Measurements from ENCODE around the gene FAM72D. TPM values are rescaled to one million over a fixed set of nuclear protein-coding genes. Genes with fewer than 3 reads are reported as not detected.
"Not testable (repeated sequence)": the region's sequence is repeated elsewhere in the genome, so short reads cannot be mapped to it uniquely, and the experiment has no call there.

The FAM72D gene
- total RNA-seq, 1 donor from 2014 or later = 3.4 TPM

DNA sequence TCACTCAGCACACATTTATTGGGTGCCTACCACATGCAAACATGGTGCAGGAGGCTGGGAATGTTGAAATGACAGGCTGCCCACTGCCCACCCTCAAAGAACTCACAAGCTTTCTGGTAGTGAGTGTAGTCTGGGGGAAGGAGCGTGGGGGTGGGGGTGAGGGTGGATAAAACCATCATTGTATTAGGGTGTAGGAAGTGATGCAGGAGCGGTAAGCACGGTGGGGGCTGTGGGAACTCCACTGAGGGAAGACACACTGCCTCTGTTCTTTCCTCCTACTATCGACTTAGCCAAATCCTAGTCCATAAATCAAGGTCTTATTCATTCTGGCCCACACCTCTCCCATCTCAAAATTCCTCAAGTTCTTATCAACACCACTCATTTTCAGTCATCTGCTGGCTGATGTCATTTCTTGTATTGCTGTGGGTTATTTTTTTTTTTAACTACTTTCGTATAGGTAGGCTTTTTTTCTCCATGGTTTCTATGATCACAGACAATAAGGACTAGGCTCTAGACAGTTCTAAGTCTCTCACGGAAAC lies 21.7 kb upstream of the FAM72D start:
- H3K27ac Mint-ChIP-seq; H3K4me1 Mint-ChIP-seq (ENCODE audit: unreplicated experiment); H3K27me3 Mint-ChIP-seq; H3K4me3 Mint-ChIP-seq; H3K9me3 Mint-ChIP-seq; DNase-seq (ENCODE audit: extremely low spot score, unreplicated experiment); H3K36me3 Mint-ChIP-seq: not testable (repeated sequence)

DNA sequence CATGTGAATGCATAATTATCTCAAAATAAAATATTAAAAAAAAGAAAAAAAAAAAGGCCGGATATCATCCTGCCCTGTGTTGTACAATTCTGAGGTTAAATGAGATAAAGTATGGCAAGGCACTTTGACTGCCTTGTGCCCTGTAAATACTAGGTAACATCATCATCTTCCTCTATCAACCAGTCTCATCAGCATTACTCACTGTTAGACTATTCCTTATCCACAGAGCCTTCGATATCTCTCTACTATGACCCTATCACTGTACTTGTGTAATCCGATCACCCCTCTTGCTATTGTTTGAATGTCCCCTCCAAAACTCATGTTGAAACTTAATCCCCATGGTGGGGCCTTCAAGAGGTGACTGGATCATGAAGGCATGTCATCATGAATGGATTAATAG lies 18.9 kb upstream of the FAM72D start:
- not testable (repeated sequence) for H3K27me3 Mint-ChIP-seq; DNase-seq (ENCODE audit: extremely low spot score, unreplicated experiment); H3K4me1 Mint-ChIP-seq (ENCODE audit: unreplicated experiment); H3K36me3 Mint-ChIP-seq; H3K4me3 Mint-ChIP-seq; H3K27ac Mint-ChIP-seq; H3K9me3 Mint-ChIP-seq

DNA sequence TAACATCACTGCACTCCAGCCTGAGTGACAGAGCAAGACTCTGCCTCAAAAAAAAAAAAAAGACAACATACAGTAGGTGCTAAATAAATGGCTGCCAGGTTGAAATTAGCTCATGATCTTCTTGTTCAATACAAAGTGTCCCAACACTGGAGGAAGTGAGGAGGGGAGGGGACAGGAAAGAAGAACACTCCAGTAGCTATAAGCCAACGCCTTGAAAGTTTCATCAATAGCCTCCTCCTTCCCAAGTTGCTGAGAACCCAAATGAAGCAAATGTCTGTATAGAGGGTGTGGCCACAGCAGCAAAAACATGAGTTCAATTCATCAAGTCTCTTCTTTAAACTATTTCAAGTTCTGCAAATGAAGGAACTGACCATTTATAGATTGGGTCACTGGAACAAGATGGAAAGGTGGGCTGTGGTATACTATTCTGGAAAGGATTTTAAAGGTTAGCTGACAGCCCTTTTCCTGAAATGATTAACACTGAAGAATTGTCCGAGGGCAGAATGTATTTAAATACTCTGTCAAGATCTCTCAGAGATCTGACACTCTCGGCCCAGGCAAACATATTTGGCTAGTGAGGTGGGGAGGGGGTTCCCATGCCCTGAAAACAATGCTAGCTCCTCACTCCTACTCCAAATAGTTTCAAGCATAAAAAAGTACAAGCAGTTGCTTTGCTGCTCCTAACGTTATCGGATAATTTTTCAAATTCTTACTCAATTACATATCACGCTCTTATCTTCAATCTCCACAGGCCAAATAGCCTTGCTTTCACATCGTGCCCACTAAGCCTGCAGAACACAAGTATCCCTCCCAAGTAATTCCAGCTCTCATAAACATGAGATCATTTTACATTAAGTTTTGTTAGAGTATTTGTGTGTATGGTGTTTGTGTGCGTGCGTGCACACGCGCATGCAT lies 17.6 kb upstream of the FAM72D start:
- H3K9me3 Mint-ChIP-seq; H3K4me1 Mint-ChIP-seq (ENCODE audit: unreplicated experiment); H3K27me3 Mint-ChIP-seq; H3K27ac Mint-ChIP-seq; H3K4me3 Mint-ChIP-seq; DNase-seq (ENCODE audit: extremely low spot score, unreplicated experiment); H3K36me3 Mint-ChIP-seq: not testable (repeated sequence)

DNA sequence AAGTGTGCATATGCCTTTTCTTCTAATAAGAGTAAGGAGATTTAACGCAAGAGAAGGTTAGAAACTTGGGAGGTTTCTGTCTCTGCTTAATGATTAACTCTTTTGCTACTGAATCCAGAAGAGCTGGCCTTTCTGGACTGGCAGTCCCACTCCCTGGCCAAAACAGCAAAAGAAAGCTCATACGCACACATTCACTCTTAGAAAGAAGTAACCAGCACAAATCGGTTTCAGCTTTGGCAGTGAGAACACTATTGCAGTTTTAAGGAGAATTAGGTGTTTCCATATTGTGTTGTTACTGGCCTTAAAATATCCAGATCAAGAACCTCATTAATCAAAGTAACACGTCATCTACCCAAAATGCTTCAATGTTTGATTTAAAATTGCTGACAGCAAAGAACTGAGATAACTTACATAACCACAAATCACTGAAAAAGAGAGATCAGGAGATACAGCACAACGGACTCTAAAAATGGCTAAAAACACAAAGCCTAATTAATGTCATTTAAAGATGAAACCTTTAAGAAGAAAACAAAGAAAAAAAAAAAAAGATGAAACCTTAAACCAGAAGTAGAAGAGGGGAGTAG lies 16.9 kb upstream of the FAM72D start:
- H3K27ac Mint-ChIP-seq; H3K9me3 Mint-ChIP-seq; H3K36me3 Mint-ChIP-seq; H3K27me3 Mint-ChIP-seq; H3K4me1 Mint-ChIP-seq (ENCODE audit: unreplicated experiment); DNase-seq (ENCODE audit: extremely low spot score, unreplicated experiment); H3K4me3 Mint-ChIP-seq: not testable (repeated sequence)

DNA sequence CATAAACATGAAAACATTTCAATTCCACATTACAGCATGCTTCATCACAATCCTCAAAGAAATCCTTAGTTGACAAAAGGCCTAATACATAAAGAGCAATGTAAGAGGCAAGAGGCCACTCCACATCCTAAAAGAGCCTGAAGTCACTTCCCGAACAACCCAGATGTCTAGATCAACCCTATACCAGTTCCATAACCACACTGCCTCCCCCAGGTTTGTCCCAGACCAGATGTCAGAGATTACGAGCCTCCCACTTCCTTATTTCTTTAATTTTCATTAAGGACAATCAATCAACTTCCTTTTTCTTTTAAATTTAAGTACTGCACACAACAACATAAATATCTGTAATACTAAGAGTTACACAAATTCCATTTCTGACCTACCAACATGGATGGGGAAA lies 16.0 kb upstream of the FAM72D start:
- not testable (repeated sequence) for H3K36me3 Mint-ChIP-seq; H3K9me3 Mint-ChIP-seq; H3K27me3 Mint-ChIP-seq; DNase-seq (ENCODE audit: extremely low spot score, unreplicated experiment); H3K27ac Mint-ChIP-seq; H3K4me3 Mint-ChIP-seq; H3K4me1 Mint-ChIP-seq (ENCODE audit: unreplicated experiment)

DNA sequence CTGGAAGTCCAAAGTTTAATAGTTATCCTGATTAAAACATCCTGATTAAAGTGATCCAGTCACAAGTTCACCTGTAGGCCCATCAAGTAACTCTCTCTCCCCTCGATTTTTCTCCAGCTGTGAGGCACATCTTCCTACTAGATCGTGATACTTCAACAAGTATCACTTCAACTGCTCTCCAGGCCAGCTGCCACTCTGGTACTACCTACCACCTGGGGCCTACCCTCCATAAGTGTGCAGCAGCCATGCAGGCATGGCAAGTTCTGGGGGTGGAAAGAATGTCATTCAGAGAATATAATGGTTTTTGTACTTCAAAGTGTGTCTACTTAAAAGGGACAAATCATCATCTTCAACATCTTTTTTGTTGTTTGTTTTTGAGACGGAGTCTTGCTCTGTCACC lies 15.6 kb upstream of the FAM72D start:
- not testable (repeated sequence) for H3K4me1 Mint-ChIP-seq (ENCODE audit: unreplicated experiment); DNase-seq (ENCODE audit: extremely low spot score, unreplicated experiment); H3K27me3 Mint-ChIP-seq; H3K36me3 Mint-ChIP-seq; H3K4me3 Mint-ChIP-seq; H3K9me3 Mint-ChIP-seq; H3K27ac Mint-ChIP-seq

DNA sequence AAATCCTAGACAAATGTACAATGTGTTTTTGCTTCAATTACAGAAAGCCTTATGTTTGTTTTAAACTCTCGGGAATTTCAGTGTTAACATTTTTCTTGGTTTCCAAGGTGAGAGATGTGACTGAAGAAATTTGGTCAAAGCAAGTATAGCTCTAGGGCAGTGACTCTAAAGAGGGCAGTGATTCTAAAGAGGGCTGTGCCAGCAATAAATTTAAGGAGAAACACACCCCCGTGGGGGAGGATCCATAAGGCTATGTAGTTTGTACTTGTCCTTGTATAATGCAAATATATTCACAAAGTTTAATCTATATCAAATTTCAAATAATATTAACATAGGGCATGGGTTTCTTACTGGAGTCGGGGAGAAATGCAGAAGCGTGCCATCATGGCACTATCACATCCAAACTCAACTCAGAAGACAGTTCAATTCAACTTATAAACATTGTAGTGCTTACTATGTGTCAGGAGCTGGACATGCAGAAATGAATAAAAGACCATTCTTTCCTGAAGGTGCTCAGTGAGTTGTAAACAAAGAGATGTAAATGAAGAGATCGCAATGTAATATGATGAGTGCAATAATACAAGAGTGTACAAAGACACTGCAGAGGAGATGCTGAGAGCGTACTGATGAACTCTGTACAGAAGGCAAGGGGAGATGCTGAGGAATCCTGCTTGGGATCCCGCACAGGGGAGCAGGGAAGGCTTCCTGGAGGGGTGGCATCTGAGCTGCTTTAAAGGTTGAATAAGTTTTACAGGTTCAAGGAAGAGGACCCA lies 13.1 kb upstream of the FAM72D start:
- H3K27ac Mint-ChIP-seq; H3K9me3 Mint-ChIP-seq; H3K36me3 Mint-ChIP-seq; H3K27me3 Mint-ChIP-seq; H3K4me3 Mint-ChIP-seq; DNase-seq (ENCODE audit: extremely low spot score, unreplicated experiment); H3K4me1 Mint-ChIP-seq (ENCODE audit: unreplicated experiment): not testable (repeated sequence)

DNA sequence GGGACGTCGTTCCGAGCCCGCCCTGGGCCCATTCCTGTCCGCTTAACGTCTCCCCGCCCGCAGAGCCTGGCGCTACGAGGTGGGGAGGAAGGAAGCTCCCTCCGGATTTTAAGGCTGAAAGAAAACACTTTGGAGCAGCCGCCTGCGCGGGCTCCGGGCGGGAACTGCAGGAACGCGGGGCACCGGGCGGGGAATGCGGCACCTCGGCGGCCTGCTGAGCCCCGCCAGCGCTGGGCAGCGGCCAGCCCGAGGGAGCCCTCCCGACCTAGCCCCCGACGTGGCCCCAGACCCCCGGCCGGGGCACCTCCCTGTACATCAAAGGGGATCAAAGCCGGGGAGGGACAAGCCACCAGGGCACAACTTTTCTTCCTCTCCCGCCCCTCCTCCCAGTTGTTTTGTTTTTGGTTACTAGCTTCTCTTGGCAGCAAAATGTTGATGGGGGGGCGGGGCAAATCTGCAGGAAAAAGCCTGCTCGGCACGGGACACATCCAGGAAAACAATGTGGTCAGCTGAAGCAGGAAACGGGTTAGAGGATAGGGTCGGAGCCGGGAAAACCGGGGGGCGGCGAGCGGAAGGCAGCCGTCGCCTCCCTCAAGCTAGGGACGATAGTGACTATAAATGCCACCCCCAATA lies 2.1 kb upstream of the FAM72D start:
- H3K9me3 Mint-ChIP-seq; H3K36me3 Mint-ChIP-seq; H3K4me1 Mint-ChIP-seq (ENCODE audit: unreplicated experiment); H3K27me3 Mint-ChIP-seq: not testable (repeated sequence)
- DNase-seq (ENCODE audit: extremely low spot score, unreplicated experiment) = peak; percentile 68
- H3K27ac Mint-ChIP-seq = peak overlapping the region; percentile 80
- peak overlapping the region; percentile 95 for H3K4me3 Mint-ChIP-seq

DNA sequence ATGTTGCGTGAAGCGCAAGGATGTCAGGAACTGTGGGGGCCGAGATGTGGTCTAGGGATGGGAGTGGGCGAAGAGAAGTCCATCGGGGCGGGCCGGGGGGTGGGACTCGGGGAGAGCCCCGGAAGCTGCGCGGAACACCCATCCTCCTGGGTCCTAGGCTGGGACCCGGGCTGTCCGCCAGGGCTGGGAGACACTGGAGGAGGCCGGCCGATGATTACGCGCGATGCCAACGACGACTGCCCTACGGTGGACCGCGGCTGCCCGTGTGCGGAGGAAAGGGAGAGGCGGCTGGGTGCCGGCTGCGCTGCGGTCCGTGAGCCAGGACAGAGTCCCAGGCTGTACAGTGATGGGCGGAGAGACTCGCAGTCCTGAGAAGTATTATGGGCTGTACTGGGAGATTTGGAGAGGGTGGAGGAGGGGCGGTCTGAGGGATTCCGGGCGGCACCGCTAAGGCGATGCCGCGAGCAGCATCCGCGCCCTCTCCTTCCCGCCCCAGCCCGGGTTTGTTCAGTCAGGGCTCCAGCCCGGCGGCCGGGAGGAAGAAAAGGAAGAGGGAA lies 1.0 kb upstream of the FAM72D start:
- H3K27me3 Mint-ChIP-seq; H3K4me1 Mint-ChIP-seq (ENCODE audit: unreplicated experiment); H3K36me3 Mint-ChIP-seq; H3K9me3 Mint-ChIP-seq; H3K27ac Mint-ChIP-seq; DNase-seq (ENCODE audit: extremely low spot score, unreplicated experiment): not testable (repeated sequence)
- H3K4me3 Mint-ChIP-seq = peak overlapping the region; percentile 69

DNA sequence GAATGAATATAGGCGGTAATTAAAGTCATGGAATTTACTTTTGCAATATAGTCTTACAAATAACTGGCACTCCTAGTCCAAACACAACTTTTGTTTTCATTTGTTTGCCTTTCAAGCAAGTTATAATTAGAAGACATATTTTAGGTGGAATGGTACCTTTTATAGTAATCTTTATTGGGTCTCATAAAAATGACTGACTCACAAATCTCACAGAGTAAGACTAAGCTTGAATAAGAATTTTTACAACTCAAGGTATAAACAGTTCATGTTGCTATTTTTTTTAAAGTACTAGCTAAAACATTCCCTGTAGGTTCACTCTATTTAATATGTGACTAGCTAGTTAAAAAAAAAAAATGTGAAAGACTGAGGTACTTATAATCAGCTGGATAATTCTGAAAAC lies 6.0 kb downstream of the FAM72D start:
- not testable (repeated sequence) for H3K27ac Mint-ChIP-seq; DNase-seq (ENCODE audit: extremely low spot score, unreplicated experiment); H3K9me3 Mint-ChIP-seq; H3K4me1 Mint-ChIP-seq (ENCODE audit: unreplicated experiment); H3K4me3 Mint-ChIP-seq; H3K36me3 Mint-ChIP-seq; H3K27me3 Mint-ChIP-seq

DNA sequence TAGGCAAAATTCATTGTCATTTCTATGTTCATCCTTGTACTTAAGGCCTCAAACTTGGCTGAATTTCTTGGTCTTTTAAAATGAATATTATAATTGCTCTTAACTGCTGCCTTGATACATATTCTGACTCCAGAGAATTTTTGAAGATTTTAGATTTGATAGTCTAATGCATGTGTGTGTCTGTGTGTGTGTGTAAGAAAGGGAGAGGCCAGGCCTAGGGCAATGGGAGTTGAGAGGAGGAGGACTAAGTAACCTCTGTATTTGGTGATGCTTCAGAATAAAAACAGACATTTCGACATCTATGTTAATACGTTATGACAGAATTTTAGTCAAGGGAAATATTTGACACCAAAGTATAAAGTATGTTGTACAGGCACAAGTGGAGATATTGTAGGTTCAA lies 7.5 kb downstream of the FAM72D start:
- not testable (repeated sequence) for H3K4me3 Mint-ChIP-seq; H3K36me3 Mint-ChIP-seq; H3K27me3 Mint-ChIP-seq; H3K9me3 Mint-ChIP-seq; H3K4me1 Mint-ChIP-seq (ENCODE audit: unreplicated experiment); DNase-seq (ENCODE audit: extremely low spot score, unreplicated experiment); H3K27ac Mint-ChIP-seq

DNA sequence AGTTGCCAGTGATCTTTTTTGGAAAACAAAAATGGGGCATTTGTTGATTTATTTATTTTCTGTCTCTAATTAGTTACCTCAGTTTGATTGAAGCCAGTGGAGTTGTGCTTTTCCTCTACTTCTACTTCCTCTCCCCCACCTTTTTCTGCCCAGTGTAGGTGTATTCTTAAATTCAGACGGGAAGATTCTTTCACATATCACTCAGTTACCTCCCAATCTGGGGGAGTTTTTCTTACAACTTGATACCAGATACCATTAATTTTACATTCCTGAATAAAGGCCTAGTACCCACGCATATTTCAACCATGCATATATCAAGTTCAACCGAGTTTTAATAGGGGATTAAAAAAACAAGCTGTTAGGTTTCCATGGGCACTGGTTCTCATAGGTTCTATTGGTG lies 15.9 kb downstream of the FAM72D start:
- H3K27ac Mint-ChIP-seq; DNase-seq (ENCODE audit: extremely low spot score, unreplicated experiment); H3K9me3 Mint-ChIP-seq; H3K4me3 Mint-ChIP-seq; H3K27me3 Mint-ChIP-seq; H3K36me3 Mint-ChIP-seq; H3K4me1 Mint-ChIP-seq (ENCODE audit: unreplicated experiment): not testable (repeated sequence)

DNA sequence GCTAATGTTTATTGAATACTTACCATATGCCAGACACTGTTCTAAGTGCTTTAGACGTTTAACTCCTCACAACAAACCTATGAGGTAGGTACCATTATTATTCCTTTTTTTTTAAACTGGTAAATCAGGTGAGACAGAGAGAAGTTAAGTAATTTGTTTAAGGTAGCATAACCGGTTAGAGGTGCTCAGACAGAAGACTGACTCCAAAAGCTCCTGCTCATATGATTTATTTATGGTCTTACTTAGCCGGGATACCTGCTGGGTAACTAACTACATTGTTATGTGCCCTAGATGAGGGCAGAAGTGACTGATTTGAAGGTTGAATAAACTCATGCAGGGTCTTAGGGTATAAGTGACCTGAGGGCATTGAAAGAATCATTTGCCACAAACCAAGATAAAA lies 16.9 kb downstream of the FAM72D start:
- not testable (repeated sequence) for H3K4me3 Mint-ChIP-seq; H3K27me3 Mint-ChIP-seq; H3K36me3 Mint-ChIP-seq; H3K4me1 Mint-ChIP-seq (ENCODE audit: unreplicated experiment); DNase-seq (ENCODE audit: extremely low spot score, unreplicated experiment); H3K27ac Mint-ChIP-seq; H3K9me3 Mint-ChIP-seq

All from type B pancreatic cell (in vitro differentiated cells).